ENCODE measurements around the gene RDH5.

The RDH5 gene

GRCh38 chr12:55712700-55713415 lies 7.3 kb upstream of the RDH5 start:
- no peak for DNase-seq (ENCODE audit: low spot score)

- no peak for DNase-seq (ENCODE audit: low spot score)
Measured at GRCh38 chr12:55713721-55714120, 6.5 kb upstream of the RDH5 start.

DNA sequence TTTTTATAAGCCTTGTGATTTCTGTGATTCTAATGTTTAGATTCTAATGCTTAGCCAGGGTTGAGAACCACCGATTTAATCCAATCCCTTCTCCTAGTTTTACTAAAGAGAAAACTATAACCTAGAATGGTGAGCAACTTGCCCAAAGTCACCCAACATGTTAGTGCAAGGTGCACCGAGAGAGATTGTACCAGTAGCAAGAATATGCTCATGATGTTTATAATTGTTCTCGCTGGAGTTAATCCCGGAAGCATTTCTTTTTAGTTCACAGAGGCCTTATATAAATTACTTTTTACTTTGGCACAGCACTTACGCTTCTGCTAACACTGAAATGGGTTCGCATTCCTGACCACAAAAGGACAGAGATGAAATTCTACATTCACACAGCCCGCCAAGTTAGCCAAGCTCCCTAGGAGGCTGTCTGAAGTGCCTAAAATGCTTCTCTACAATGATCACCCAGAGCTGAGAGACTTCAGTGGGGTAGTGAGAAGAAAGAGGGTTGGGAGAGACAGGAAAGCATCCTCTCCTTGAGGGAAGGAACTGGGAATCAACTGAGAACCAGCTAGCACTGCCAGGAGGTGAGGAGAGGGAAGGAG lies 4.9 kb upstream of the RDH5 start:
- no peak for DNase-seq (ENCODE audit: low spot score)

GRCh38 chr12:55715833-55716581 lies 4.2 kb upstream of the RDH5 start, which contains the start of gene BLOC1S1:
Gene BLOC1S1 (plus strand): TSS chr12:55716046. CDS start chr12:55716052, 6 bp downstream.
- peak; percentile 82 for DNase-seq (ENCODE audit: low spot score)

DNA sequence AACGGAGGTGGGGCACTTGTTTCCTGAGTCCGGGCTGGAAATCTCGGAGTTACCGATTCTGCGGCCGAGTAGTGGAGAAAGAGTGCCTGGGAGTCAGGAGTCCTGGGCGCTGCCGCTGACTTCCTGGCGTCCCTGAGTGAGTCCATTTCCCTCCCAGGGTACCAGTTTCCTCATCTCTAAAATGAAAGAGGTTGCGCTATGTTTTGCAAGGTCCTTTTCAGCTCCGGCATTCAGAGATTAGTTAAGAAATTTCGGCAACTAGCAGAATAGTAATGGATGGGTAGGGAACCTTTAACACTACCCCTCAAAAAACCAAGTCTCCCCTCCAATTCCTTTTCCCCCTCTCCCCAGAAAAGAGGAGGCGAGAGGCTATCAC lies 3.6 kb upstream of the RDH5 start:
- no peak for DNase-seq (ENCODE audit: low spot score)

- DNase-seq (ENCODE audit: low spot score), result peak; percentile 50
Measured at GRCh38 chr12:55717011-55718007, 2.9 kb upstream of the RDH5 start.

- DNase-seq (ENCODE audit: low spot score), result no peak
Measured at GRCh38 chr12:55718015-55718414, 2.2 kb upstream of the RDH5 start.

DNA sequence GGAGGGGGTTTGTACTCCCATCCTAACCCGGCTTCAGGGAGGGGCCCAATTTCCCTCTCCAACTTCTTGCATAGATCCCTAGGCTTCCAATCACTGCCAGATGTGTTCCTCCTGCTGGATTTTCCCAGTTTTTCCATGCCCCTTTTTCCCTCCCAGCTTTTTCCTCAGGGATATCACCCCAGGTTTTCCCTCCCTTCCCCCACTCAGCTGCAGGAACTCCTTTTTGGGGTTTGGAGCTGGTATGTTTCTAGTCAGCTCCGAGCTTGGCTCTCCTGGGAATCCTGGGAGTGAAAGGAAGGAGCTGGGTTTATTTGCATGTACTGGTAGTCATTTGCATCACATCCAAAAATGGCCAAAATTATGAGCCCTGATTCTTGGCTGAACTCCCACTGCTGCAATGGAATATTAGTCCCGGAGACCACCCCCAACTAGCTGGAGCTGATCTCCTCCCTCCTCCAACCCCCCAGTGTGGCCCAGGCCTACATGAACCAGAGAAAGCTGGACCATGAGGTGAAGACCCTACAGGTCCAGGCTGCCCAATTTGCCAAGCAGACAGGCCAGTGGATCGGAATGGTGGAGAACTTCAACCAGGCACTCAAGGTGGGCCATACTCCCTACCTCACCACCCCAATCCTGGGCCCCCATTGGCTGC lies 1.4 kb upstream of the RDH5 start:
- no peak for DNase-seq (ENCODE audit: low spot score)

DNA sequence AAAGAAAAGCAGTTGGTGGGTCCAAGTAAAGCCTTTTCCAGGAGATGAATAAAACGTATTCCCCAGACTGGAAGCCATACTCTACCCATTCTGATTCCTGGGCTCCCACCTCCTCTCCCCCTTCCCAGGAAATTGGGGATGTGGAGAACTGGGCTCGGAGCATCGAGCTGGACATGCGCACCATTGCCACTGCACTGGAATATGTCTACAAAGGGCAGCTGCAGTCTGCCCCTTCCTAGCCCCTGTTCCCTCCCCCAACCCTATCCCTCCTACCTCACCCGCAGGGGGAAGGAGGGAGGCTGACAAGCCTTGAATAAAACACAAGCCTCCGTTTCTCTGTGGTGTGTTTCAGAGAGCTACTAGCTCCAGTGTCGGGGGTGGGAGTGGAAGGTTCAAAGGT lies 822 bp upstream of the RDH5 start:
- DNase-seq (ENCODE audit: low spot score), result no peak

- DNase-seq (ENCODE audit: low spot score), result peak; percentile 86
Measured at GRCh38 chr12:55720894-55721444, 776 bp downstream of the RDH5 start.

DNA sequence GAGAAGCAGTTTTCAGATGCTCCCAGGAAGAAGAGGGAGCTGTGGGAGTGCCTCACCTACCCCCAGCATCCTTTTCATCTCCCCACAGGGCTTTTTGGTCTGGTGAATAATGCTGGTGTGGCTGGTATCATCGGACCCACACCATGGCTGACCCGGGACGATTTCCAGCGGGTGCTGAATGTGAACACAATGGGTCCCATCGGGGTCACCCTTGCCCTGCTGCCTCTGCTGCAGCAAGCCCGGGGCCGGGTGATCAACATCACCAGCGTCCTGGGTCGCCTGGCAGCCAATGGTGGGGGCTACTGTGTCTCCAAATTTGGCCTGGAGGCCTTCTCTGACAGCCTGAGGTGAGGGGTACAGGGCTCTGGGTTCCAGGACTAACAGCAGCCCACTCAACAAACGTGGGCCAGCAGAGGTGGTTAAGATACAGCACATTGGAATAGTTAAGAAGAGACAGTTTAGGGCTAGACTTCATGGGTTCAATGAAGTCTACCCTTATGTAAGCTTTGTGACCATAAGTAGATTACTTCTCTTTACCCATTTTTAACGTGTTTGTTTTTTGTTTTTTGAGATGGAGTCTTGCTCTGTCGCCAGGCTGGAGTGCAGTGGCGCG lies 1.5 kb downstream of the RDH5 start:
- DNase-seq (ENCODE audit: low spot score), result no peak

DNA sequence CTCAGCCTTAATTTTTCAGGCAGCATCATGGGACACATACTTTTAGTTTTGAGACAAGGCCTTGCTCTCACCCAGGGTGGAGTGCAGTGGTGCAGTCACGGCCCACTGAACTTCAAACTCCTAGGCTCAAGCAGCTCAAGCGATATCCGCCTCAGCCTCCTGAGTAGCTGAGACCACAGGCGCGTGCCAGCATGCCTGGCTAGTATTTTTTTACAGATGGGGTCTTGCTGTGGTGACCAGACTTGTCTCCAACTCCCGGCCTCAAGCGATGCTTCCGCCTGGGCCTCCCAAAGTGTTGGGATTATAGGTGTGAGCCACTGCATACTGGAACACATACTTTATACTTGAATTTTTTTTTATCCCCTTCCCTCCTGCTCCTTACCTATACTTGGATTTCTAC lies 2.8 kb downstream of the RDH5 start:
- DNase-seq (ENCODE audit: low spot score), result no peak

GRCh38 chr12:55723516-55724225 lies 3.5 kb downstream of the RDH5 start:
- no peak for DNase-seq (ENCODE audit: low spot score)

GRCh38 chr12:55724226-55724939 lies 4.2 kb downstream of the RDH5 start:
- no peak for DNase-seq (ENCODE audit: low spot score)

GRCh38 chr12:55724940-55725309 lies 4.7 kb downstream of the RDH5 start:
- no peak for DNase-seq (ENCODE audit: low spot score)

GRCh38 chr12:55725556-55725955 lies 5.4 kb downstream of the RDH5 start:
- no peak for DNase-seq (ENCODE audit: low spot score)

- DNase-seq (ENCODE audit: low spot score), result no peak
Measured at GRCh38 chr12:55726971-55727370, 6.8 kb downstream of the RDH5 start.

DNA sequence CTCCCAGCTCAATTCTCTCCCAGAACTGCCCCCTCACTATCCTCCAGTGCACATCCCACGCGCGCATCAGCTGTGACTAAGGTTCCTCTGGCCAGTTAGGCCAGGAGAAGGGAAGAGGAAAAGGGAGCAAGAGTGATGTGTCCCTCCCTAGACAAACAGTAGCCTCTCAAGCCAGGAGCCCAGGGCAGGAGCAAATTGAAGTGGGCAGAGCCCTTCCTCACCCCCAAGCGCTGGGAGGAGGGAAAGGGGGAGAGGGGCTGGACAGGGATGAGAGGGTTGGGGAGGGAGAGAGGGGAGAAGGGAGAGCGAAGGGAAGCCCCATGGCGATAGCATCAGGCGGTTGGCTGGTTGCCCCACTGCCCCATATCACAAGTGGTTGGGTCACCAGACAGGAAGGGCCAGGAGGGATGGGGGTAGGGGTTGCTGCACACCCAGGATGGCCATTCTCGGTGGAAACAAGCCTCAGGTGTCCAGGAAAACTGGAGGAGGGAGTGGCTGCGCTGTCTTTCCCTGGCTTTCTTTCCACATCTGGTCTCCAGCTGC lies 7.5 kb downstream of the RDH5 start:
- DNase-seq (ENCODE audit: low spot score), result no peak
